Skeletal muscle cell (primary cell): ENCODE results near the gene A2ML1.
"Not testable (repeated sequence)": the region's sequence is repeated elsewhere in the genome, so short reads cannot be mapped to it uniquely, and the experiment has no call there.

Experiments used
- DNase-seq: peaks from one replicate; pipeline ENCODE4 v3.0.0-alpha.2; 2010; ENCODE audit warnings: low read depth
- H3K4me3 ChIP-seq: 2 replicates; pipeline ENCODE4 v1.5.1; 2011; ENCODE audit warnings: low read depth, mild to moderate bottlenecking, control low read depth, low read length, moderate library complexity

The A2ML1 gene

GRCh38 chr12:8822298-8822697 is at the start of gene A2ML1:
TSS of gene A2ML1 (plus strand) at chr12:8822621. CDS start at chr12:8822652, 31 bp downstream.
- no peak for DNase-seq
- H3K4me3 ChIP-seq = no peak within 1 kb of the TSS

GRCh38 chr12:8773461-8773860 is 49.0 kb upstream of the A2ML1 start:
- no peak overlapping the region for H3K4me3 ChIP-seq
- DNase-seq = no peak

- DNase-seq = no peak
- H3K4me3 ChIP-seq = no peak overlapping the region
Measured at GRCh38 chr12:8779281-8779680, 43.1 kb upstream of the A2ML1 start.

- DNase-seq = no peak
- H3K4me3 ChIP-seq = no peak overlapping the region
Measured at GRCh38 chr12:8779862-8780261, 42.6 kb upstream of the A2ML1 start.

- no peak overlapping the region for H3K4me3 ChIP-seq
- peak; percentile 18 for DNase-seq
Measured at GRCh38 chr12:8780389-8780788, 42.0 kb upstream of the A2ML1 start.

- no peak overlapping the region for H3K4me3 ChIP-seq
- DNase-seq = no peak
Measured at GRCh38 chr12:8781381-8782127, 40.9 kb upstream of the A2ML1 start.

- no peak overlapping the region for H3K4me3 ChIP-seq
- no peak for DNase-seq
Measured at GRCh38 chr12:8784290-8784888, 38.0 kb upstream of the A2ML1 start.

GRCh38 chr12:8785499-8785898 is 36.9 kb upstream of the A2ML1 start:
- no peak for DNase-seq
- no peak overlapping the region for H3K4me3 ChIP-seq

GRCh38 chr12:8787206-8787605 is 35.2 kb upstream of the A2ML1 start:
- not testable (repeated sequence) for DNase-seq, H3K4me3 ChIP-seq

GRCh38 chr12:8788706-8789105 is 33.7 kb upstream of the A2ML1 start:
- not testable (repeated sequence) for H3K4me3 ChIP-seq, DNase-seq

GRCh38 chr12:8789341-8790013 is 32.9 kb upstream of the A2ML1 start:
- DNase-seq, H3K4me3 ChIP-seq: not testable (repeated sequence)

- H3K4me3 ChIP-seq, DNase-seq: not testable (repeated sequence)
Measured at GRCh38 chr12:8793226-8793625, 29.2 kb upstream of the A2ML1 start.

GRCh38 chr12:8794611-8795010 is 27.8 kb upstream of the A2ML1 start:
- not testable (repeated sequence) for DNase-seq, H3K4me3 ChIP-seq

GRCh38 chr12:8796831-8797626 is 25.4 kb upstream of the A2ML1 start:
- DNase-seq = no peak
- H3K4me3 ChIP-seq = no peak overlapping the region

GRCh38 chr12:8801213-8801612 is 21.2 kb upstream of the A2ML1 start:
- DNase-seq, H3K4me3 ChIP-seq: not testable (repeated sequence)

- DNase-seq, H3K4me3 ChIP-seq: not testable (repeated sequence)
Measured at GRCh38 chr12:8804833-8805232, 17.6 kb upstream of the A2ML1 start.

- not testable (repeated sequence) for DNase-seq, H3K4me3 ChIP-seq
Measured at GRCh38 chr12:8805487-8805886, 16.9 kb upstream of the A2ML1 start.

GRCh38 chr12:8807084-8807483 is 15.3 kb upstream of the A2ML1 start:
- not testable (repeated sequence) for H3K4me3 ChIP-seq, DNase-seq

- not testable (repeated sequence) for H3K4me3 ChIP-seq, DNase-seq
Measured at GRCh38 chr12:8810112-8810511, 12.3 kb upstream of the A2ML1 start.
